Uterus (tissue), 2 donors: Measurements from ENCODE around the gene NOTCH4.
A peak's percentile ranks its signal among the peaks of the same experiment; 100 is the strongest.

Source experiments
- POLR2A ChIP-seq, 2 donors: fragments of 450-650 bp; IDR thresholded peaks; one replicate each; pipeline ENCODE4 v1.6.1; 2016; ENCODE audit warnings: antibody characterized with exemption in 2 of 2, mild to moderate bottlenecking in 1 of 2, moderate library complexity in 1 of 2
- TF ChIP-seq, protein P1 (sequence below), 4 experiments: fragments of 200-600 bp in 2 of 4; fragments of 450-650 bp in 2 of 4; sonication (generic) in 2 of 4; IDR thresholded peaks; one replicate each; pipeline ENCODE4 v1.5.1; 2016 to 2019; ENCODE audit warnings: antibody characterized with exemption in 4 of 4, mild to moderate bottlenecking in 2 of 4, moderate library complexity in 1 of 4

DNA sequence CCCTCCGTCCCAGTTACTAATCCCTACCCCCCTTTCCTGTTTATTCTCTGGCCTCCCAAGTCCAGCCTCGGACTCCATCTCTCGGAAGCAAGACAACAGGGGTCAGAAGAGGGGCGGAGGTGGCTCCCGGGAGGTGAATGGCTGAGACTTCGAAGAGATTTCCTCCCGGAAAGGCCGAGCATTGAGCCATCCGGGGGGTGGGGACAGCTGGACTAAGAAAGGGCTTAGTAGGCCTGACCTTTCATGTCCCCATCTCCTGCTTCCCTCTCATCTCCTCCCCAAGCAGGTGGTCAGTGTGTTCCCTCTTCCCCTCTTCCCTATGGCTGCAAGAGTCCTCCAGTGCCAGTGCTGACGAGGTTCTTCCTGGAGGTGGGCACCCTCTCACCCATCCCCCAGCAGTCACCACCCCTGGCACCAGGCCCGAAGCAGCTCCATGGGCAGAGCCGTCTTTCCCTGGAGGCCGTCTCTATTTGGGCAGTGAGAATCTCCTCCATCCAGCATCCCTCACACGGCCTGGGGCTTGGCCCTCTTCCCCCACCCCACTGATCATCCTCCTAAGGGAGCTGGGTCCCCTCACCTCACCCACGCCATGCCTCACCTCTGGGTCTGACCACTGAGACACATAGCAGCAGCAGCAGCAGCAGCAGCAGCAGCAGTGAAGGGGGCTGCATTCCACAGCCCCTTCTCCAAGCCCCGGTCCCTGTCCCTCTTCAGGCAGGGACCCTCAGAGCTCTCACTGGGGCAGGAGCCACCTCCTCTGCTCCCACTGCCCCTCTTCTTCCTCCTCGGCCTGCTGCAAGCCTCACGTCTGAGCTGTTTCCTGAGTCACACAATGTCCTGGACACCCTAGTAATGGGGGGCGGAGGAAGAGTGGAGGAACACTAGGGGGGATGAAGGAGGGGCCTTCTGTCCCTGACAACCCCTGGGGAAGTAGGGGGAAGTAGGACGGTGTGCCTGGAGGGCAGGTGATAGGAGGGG is at the start of gene NOTCH4:
- peak in 1 of 2 donors; percentile 22 for TF ChIP-seq POLR2A (IDR thresholded peaks at IDR 0.05)
- TF ChIP-seq, protein P1, sequence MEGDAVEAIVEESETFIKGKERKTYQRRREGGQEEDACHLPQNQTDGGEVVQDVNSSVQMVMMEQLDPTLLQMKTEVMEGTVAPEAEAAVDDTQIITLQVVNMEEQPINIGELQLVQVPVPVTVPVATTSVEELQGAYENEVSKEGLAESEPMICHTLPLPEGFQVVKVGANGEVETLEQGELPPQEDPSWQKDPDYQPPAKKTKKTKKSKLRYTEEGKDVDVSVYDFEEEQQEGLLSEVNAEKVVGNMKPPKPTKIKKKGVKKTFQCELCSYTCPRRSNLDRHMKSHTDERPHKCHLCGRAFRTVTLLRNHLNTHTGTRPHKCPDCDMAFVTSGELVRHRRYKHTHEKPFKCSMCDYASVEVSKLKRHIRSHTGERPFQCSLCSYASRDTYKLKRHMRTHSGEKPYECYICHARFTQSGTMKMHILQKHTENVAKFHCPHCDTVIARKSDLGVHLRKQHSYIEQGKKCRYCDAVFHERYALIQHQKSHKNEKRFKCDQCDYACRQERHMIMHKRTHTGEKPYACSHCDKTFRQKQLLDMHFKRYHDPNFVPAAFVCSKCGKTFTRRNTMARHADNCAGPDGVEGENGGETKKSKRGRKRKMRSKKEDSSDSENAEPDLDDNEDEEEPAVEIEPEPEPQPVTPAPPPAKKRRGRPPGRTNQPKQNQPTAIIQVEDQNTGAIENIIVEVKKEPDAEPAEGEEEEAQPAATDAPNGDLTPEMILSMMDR (IDR thresholded peaks at IDR 0.05): no peak
